Measurements from ENCODE around the gene PHF24.

PHF24 gene

DNA sequence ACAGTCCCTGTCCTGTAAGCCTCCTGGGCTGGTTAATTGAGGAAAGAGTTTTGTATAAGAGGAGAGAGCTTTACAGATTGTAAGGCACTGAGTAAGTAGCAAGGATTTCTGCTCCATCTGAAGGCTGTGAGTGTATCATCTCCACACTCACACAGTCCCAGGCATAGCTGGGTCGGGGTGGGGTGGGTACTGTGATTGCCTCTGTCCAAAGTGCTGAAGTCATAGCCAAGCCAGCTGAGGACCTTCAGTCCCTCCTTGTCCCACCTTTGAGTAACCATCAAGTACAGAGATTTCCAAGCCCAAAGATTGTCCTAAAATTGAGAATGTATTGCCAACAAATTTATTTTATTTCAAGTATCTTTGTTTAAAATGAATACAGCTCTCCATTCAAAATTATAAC lies 26.0 kb downstream of the PHF24 start:
- DNase-seq = no peak

DNA sequence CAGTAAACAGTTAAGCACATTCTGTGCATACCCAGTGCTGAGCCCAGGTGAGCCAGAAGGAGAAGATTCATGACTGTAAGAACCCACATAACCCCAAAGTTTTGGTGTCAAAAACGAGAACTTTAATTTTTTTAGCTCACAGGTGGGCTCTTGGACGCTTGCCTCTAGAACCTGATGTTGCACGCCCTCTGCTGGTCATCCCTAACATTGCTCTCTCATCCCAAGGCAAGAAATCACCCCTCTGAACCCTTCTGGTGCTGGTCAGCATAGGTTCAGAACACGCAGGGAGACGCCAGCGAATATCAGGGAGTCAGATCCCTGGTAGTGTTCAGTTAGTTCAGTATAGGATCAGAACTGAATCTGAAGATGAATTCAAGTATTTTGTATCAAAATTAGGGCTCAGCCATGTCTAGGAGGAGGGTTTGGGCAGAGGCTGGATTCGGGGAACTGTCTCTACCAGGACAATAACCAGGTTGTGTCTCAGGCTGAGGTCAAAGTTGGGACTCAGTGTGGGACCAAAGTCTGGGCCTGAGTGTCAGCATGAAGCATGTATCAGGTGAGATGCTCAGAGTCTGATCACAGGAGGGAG lies 27.3 kb downstream of the PHF24 start:
- DNase-seq = no peak

DNA sequence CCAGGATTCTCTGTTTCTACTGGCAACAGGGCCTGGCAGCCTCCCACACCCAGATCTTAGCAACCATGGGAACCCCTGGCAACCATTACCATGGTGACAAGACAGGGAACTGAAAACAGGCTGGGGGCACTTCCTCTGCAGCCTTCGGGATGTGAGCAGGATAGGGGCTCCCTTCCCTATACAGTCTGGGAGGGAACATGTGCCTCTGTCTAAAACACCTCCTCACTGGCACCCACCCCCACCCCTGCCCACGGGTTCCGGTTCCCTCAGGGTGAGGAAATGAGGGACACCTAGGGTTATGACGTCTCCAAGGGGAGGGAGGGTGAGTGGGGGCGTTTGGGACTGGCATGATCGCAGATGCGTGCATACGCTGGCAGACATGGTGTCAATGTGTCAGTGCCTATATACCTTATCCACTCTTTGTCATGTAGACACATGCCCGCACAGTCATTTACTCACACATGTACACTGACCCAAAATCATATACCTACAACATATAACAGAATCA lies 28.5 kb downstream of the PHF24 start:
- no peak for DNase-seq

DNA sequence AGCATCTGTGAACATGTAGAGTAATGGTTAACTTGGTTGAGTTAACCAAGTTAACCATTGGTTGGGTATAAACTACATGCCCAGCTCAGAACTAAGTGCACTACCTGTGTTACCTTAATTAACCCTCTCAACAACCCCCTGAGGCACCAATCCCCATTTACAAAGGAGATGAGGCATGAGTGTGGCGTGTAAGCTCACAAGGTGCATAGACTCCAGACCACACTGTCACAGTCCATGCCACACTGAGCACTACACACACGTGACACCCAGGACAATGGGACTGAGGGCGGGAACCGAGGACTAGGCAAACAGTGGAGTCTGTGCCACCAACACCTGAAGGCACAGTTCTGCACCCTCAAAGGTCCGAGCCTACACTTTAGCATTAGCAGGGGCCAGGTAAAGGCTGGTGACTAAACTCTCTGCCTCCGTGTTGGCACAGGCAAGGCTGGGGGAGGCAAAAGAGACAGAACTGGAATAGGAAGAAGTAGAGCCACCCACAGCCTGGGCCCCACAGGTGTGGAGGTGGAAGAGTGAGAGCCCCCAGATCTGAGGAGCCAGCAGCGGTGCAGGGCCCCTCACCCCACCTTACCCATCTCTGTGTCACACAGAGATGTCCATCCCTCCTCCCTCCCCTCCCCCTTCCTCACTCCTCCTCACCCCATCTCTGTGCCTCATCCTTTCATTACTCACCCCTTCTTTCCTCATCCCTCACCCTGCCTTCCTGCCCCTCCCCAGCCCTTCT lies 29.2 kb downstream of the PHF24 start:
- no peak for DNase-seq

DNA sequence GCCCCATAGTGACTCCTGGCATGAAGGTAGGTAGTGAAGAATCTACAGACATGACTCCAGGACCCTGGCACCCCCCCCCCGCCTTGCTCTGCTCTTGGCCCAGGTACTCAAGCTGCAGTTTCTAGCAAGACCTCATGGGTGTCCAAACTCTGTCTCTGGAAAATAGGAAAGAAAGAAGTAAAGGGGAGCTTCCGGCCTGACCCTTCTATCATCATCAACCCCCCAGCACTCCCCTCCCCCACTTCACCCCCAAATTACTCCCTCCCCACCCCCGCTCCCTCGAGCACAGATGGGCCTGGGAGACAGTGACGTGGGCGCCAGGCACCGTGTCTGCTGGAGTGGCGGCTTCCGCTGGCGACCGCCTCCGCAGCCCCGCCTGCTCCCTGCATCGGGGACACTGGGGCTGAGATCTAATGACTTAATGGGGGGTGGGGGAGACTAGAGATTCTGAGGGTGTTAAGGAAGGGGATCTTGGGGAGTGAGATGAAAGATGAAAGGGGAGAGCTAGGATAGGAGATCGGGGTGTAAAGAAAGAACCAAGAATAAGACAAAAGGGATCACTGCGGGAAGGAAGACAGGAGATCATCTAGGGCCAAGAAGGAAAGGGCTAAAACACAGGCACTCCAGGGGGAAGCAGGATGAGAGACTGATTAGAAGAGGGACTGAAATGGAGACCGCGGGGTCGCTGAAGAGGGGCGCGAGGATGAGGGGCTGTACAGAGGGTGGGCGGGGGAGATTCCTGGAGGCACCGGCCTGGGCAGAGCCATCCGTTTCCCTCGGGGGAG lies 30.3 kb downstream of the PHF24 start:
- DNase-seq = no peak

DNA sequence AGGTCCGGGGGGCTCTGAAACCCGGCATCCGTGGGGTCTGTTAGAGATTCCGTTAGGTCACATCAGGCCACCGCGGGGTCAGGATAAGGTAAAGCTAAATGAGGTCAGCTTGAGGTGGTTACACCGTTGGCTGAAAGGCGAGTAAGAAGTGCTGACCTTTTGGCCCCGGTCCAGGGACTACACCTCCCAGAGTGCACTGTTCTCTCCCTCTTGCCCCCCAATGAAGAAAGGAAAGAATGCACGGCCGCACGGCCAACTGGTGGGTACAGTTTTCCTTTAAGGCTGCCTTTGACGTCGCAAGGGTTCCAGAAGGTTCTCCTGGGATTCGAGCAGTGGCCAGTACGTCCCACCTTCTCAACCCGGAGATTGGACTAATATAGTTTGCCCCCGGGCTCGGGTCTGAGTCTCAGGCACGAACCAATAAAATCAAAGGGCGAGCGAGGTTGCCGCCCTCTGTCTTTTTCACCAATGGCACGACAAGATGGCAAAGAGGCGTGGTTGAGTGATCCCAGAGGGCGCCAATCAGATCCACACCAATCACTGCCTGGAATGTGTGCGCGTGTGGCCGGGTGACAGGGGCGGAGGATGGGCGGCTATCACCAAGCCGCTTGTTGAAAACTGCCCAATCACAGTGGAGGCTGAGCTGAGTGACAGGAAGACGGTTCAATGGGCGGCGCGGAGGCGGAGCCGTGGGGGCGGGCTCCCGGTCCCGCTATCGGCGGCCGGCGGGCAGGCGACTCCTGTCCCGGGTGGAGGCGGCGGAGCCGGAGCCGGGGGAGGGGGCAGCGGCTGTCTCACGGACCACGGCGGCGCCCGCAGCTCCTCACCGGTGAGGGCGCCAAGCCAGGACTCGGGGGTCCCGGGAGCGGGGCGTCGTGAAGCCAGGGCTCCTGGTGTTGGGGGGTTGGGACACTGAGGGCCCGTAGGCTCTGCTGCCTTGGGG lies 31.2 kb downstream of the PHF24 start, which contains the start of gene DNAJB5:
TSS of gene DNAJB5 (plus strand) at position 743 of the 943 bp plus-strand sequence. CDS start 886 bp downstream, outside the sequence.
- peak; percentile 93 for DNase-seq

DNA sequence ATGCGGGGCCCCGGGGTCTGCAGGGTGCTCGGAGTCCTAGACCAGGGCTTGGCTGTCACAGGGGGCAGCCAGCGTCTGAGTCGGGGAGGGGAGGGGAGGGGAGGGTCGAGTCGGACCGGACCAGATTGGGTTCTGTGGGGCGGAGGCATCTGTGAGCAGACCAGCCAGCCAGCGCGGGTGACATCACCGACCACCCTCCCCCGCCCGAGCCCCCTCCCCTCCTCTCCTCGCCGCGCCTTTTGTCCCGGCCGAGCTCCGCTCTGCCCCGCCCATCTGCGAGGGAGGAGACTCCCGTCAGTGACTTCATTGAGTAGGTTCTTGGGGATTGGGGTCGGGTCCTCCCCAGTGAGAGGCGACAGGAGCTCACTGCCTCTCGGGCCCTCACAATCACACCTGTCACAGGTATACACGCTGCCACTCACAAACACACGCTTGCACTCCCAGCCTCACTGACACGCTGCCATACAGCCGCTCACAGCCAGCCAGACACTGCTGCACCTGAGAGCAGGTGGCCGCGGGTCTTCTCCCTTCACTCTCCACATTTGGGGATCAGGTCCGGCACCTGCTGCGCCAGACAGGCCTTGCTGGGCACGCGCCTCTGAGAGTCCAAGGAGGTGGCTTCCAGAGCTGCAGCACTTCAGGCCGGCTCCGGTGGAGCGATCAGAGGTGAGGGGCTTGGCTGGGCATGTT lies 32.0 kb downstream of the PHF24 start:
- no peak for DNase-seq

DNA sequence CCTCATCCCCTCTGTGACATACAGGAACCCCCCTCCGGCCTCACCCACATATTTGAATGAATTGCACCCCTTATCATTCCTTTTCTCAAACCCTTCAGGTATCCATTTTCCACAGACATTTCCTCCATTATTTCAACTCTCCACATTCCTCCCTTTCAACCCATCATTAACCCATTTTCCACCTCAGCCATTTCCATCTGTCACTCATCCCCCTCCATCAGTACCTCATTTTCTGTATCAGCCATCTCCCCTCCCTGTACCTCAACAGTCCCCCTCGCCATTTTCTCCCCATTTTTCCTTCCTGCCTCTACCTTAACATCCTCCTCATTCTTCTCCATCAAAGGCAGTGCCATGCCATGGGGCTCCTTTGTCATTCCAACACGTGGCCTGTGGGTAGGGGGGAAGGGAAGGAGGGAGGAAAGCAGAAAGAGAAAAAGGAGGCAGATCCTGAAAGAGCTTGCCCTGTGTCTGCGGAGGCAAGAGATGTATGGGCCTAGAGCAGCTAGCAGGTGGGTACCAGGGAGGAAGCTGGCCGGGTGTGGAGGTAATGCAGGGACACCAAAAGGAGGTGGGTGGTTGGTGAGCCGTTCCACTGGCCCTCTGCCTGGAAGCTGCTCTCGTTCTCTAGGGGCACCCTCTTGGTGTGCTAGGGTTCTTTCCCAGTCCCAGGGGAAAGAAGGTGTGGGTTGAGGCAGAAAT lies 33.0 kb downstream of the PHF24 start:
- DNase-seq = no peak

DNA sequence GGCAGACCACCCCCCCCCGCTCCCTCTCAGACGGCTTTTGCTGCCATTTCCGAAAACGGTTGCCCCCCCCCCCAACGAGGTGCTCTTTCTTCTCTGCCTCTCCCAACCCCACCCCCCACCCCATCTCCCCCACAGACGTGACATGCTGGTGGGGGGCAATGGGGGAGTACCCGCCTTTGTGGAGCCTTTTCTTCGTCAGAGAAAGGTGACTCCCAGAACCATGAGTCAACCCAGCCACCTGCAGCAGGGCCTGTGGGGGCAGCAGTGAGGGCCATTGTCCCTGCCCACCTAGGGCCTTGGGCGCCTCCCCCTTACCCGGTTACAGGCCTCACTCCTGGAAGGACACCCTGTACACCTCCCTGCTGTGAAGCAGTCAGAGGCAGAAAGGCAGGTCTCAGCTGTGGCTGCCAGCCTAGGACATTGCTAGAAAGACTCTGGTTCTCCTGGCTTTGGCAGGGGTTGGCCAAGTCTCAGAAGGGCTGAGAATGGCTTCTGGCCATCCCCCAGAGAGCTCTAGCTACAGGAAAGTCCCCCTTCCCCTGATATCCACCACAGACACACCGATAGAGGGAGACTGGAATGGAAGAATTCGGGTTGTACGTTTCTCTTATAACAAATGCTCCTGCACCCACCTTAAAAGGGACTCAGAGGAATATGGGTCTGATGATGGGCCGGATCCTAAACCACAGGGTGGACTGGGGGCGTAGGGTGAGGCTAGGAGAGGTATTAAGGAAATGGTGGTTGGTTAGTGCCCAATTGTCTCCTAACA lies 33.7 kb downstream of the PHF24 start:
- no peak for DNase-seq

DNA sequence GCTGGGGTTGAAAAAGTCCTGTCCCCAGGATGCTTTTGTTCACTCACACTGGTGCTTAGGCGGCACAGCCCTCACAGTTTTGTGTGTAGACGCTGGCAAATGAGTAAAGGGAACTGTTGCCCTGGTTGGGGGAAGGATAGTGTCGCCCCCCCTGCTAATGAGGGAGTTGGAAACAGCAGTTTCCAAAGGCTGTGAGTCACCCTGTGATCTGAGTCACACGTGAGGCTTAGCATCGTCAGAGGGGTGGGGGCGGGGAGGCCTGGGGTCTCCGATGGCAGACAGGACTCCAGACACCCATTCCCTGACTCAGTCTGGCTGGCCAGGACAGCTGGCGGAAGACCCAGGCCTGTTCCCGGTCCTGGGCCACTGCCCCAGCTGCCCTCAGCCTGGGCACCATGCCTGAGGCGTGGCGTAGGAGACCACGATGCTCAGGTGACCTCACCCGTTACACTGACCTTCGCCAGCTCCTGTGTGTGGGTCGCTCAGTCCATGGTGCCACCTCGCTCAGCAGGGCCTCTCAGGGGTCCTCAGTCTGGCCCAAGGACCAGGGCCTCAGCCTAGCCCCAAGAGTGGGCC lies 34.4 kb downstream of the PHF24 start:
- no peak for DNase-seq

DNA sequence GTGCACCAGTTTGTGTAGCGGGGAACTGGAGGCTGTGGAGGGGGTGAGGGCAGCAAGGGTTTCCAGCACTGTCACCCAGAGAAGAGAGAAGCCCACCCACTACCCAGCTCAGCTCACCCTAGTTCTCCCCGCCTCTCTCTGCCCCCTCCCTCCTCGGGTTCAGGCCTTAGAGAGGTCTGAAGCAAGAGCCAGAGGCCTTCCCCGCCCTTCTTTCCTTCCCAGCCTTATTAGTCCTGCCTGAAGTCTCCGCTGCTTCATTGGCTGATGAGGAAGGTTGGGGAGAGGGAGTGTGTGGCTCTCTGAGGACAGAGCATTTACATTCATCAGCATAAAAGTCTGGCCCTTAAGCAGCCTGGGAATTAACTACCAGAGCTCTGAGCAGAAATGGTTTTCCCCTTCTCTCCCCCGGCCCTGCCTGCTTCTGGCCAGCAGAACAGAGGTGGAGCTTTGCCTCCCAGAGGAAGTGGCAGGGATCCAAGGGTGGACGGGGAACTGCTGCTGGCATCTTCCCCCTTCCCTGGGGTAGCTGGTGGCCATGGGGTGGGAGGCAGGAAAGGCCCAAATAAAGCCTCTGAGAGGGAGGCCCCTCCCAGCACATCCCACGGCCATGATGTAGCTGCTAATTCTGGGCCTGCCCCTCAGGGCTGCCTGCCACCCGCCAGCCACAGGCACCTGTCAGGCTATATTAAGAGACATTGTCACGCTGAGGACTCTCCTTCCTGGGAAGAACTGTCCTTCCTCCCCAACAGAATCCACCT lies 35.6 kb downstream of the PHF24 start:
- DNase-seq = no peak

DNA sequence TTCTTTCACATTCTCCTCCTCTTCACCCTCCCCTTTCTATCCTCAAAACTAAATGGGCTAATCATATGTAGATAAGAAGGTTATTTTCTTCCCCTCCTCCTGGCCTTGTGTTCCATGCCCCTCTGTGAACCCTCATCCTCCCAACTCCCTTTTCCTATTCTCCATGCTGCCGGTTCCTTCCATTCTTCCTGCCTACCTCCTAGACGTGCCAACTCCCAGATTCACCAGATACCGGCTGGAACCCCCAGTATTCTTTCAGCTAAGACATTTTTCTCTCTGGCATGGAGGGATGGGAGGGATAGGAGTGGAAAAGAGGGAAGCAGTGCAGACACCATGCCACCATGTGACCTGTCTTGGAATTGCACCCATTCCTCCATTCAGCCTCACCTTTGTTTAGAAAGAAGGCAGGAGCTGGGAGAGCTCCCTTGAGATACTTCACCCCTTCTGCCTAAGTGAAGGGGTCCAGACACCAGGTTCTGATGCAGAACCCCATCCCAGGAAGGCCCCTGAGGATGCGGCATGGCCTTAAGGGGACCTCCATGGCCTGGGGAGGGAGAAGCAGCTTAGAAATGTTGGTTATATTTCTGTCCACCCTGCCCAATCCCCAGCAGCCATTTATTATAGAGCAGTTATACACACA lies 36.3 kb downstream of the PHF24 start:
- no peak for DNase-seq

DNA sequence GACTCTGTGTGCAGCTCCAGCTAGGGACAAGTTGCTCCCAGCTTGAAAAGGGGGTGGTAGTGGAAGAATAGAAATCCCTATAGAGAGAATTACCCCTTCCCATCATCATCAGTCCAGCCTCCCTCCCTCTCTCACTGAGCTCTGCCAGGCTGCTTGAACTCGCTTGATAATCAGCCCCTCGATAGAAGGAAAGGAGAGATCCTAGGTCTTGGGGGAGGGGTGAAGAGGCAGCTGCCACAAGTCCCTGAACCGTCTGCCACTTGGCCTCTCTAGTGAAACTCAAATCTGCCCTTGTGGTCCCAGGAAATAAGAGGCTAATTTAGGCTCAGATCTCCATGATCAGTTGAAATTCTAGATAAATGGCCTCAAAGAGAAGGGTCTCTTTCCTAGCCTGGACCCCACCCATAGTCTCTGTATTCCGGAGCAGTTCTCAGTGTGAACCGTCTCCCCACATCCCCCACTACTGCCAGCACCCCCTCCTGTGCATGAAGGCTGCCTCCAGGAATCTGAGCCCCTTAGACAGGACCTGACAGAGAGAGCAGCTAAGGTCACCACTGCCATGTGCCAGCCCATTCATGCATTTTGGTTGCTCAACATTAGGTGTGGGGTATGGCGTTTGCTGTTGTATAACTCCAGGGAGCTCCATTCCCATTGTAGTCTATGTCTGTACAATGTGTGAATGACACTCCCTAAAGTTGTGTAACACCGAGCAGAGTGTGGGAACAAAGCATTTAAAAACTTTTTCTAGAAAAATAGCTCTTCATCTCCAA lies 37.0 kb downstream of the PHF24 start:
- no peak for DNase-seq

DNA sequence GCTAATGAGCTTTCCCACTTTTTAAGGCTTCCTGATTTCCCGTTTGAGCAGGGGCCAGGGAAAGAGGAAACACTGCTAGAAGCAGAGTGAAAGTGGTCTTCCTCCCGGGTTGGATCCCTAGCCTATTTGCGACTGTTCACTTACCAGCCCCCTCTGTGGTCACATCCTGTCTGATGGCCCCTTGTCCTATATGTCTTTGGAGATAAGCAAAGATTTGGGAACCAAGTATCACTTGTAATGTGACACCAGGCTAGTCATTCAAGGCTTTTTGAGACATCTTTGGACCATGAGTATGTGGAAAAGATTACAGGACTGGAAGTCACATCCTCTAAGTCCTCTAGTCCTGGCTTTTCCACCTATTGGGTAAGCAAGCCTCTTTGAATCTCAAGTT lies 37.6 kb downstream of the PHF24 start:
- DNase-seq = no peak

DNA sequence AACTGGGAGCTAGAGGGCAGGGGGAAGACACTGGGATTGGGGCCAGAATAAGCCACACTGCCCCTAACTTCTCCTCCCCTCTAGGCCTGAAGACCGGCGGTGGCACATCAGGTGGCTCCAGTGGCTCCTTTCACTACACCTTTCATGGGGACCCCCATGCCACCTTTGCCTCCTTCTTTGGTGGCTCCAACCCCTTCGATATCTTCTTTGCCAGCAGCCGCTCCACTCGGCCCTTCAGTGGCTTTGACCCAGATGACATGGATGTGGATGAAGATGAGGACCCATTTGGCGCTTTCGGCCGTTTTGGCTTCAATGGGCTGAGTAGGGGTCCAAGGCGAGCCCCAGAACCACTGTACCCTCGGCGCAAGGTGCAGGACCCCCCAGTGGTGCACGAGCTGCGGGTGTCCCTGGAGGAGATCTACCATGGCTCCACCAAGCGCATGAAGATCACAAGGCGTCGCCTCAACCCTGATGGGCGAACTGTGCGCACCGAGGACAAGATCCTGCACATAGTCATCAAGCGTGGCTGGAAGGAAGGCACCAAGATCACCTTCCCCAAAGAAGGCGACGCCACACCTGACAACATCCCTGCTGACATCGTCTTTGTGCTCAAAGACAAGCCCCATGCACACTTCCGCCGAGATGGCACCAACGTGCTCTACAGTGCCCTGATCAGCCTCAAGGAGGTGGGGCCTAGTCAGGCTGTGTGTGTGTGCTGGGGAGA lies 38.3 kb downstream of the PHF24 start:
- no peak for DNase-seq

DNA sequence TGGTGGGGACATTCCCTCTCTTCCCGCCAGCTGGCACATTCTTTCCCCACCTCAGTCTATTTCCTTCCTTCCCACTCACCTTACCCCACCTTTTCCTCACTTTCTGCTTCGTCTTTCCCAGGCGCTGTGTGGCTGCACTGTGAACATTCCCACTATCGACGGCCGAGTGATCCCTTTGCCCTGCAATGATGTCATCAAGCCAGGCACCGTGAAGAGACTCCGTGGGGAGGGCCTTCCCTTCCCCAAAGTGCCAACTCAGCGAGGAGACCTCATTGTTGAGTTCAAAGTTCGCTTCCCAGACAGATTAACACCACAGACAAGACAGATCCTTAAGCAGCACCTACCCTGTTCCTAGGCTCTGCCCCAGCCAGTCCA lies 38.8 kb downstream of the PHF24 start:
- DNase-seq = no peak

DNA sequence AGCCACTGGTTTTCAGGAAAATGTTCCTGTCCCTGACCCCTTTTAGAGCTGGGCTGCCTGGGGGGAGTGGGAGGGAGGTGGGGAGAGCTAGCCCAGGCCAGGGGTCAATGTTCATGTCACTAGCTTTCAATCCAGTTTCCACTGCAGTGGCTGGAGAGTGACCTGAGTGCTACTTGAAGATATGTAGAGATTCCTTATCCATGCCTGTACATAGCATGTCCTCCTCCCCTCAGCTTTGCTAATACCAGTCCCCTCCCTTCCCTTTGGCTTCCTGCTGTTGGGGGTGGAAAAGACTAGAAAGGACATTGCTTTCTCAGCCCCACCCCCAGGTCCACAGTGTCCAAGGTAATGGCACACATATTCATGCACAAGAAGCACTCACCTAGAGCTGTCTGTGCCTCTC lies 39.3 kb downstream of the PHF24 start:
- DNase-seq = no peak

All from GF-D8 (cell line).